ENCODE results near the gene OGFOD2. TPM values are rescaled to one million over a fixed set of nuclear protein-coding genes. Genes with fewer than 3 reads are reported as not detected.
A peak's percentile ranks its signal among the peaks of the same experiment; 100 is the strongest.

The OGFOD2 gene
- polyA plus RNA-seq, 1 donor = 22.2 TPM

DNA sequence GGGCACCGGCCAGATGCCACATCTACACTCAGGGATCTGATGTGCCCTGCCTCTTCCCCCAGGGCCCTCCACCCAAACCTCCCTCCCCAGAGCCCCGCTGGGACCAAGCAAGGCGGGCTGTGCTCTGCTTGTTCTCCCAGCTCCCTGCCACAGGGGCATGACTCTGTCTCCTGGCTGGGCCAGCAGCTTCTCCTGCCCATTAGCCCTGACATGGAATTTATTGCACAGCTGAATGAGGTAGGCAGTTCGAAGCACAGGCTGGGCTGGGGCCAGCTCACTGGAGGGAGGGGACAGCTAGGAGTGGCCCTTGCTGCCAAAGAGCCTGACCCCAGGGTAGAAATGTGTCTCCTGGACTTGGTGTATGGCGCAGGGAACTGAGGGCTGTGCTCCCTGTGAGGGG is 47.8 kb downstream of the OGFOD2 start:
- Histone ChIP-seq H3K4me1 (ENCODE audit: control insufficient read depth, insufficient read depth, low read length) (peaks cover 30% of the 10 kb centered on the region), H3K27me3 (ENCODE audit: control insufficient read depth, insufficient read depth, low read length) (no peaks in the 10 kb centered on the region), H3K9me3 (ENCODE audit: control insufficient read depth, low read depth, low read length) (no peaks in the 10 kb centered on the region), H3K27ac (ENCODE audit: low read length) (no peak overlapping the region), H3K4me3 (ENCODE audit: low read length) (no peak overlapping the region), H3K36me3 (ENCODE audit: control insufficient read depth, insufficient read depth, low read length) (peaks cover 5% of the 10 kb centered on the region)
- WGBS (ENCODE audit: insufficient coverage, low lambda C conversion rate) = no CpG with 5 or more reads among the region's 5 CpGs
- DNase-seq = no peak

DNA sequence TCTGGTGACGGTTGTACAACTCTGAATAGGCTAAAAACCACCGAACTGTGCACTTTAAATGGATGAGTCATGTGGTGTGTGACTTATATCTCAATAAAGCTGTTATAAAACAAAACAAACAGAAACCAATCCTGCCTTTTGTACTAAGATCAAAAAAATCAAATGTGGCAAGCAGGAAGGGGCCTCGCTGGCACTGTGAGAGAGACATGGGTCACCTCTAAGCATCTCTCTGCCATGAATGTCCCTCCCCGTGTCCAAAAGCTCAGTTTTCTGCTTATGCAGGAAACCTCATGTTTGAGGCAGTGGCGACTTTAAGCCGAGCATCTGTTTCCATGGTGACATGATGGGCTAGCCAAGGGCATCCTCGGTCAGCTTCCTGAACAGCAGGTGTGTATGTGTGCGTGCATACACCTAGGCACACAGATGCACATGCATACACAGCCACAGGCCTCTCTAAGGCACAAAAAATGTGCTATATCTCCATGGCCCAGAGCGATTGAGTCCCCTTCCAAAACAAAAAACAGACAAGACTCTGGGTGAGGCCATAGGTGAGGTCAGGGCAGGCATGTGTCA is 49.9 kb downstream of the OGFOD2 start:
- peak in 1 of 2 donors; percentile 48 for DNase-seq
- Histone ChIP-seq H3K36me3 (ENCODE audit: control insufficient read depth, insufficient read depth, low read length) (peaks cover 5% of the 10 kb centered on the region), H3K4me3 (ENCODE audit: low read length) (no peak overlapping the region), H3K4me1 (ENCODE audit: control insufficient read depth, insufficient read depth, low read length) (peaks cover 13% of the 10 kb centered on the region), H3K27me3 (ENCODE audit: control insufficient read depth, insufficient read depth, low read length) (no peaks in the 10 kb centered on the region), H3K27ac (ENCODE audit: low read length) (no peak overlapping the region), H3K9me3 (ENCODE audit: control insufficient read depth, low read depth, low read length) (no peaks in the 10 kb centered on the region)
- WGBS (ENCODE audit: insufficient coverage, low lambda C conversion rate) = 47% methylated on average over 4 of the region's 9 CpGs

DNA sequence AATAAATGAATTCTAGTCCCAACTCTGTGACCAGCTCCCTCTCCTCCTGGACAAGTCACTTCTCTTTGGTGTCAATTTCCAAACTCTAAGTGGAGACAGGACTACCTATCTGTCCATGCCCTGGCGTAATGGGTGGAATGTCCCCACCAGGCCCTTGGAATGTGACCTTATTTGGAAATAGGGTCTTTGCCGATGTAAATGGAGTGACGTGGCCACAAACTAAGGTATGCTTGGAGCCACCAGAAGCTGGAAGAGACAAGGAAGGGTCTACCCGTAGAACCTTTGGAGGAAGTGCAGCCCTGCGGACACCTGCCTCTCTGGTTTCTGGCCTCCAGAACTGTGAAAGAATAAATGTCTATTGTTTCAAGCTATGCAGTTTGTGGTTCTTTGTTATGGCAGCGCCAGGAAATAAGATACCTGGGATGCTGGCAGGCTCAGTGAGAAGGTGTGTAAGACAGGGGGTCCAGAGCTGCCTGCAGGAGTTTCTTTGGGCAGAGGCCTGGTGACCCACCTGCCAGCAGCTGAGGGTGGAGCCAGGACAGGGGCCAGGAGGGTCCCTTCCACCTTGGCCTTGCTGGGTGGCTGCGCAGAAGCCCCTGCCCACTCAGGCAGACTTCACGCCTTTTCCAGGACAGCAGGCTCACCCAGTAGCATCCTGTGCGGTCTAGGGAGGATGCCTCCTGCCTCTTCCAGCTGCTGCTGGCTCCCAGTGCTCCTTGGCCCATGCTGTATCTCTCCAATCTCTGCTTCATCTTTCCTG is 51.2 kb downstream of the OGFOD2 start:
- Histone ChIP-seq H3K36me3 (ENCODE audit: control insufficient read depth, insufficient read depth, low read length) (peaks cover 5% of the 10 kb centered on the region), H3K27me3 (ENCODE audit: control insufficient read depth, insufficient read depth, low read length) (no peaks in the 10 kb centered on the region), H3K9me3 (ENCODE audit: control insufficient read depth, low read depth, low read length) (no peaks in the 10 kb centered on the region), H3K4me3 (ENCODE audit: low read length) (no peak overlapping the region), H3K27ac (ENCODE audit: low read length) (no peak overlapping the region), H3K4me1 (ENCODE audit: control insufficient read depth, insufficient read depth, low read length) (no peaks in the 10 kb centered on the region)
- no peak for DNase-seq
- no CpG with 5 or more reads among the region's 9 CpGs for WGBS (ENCODE audit: insufficient coverage, low lambda C conversion rate)

DNA sequence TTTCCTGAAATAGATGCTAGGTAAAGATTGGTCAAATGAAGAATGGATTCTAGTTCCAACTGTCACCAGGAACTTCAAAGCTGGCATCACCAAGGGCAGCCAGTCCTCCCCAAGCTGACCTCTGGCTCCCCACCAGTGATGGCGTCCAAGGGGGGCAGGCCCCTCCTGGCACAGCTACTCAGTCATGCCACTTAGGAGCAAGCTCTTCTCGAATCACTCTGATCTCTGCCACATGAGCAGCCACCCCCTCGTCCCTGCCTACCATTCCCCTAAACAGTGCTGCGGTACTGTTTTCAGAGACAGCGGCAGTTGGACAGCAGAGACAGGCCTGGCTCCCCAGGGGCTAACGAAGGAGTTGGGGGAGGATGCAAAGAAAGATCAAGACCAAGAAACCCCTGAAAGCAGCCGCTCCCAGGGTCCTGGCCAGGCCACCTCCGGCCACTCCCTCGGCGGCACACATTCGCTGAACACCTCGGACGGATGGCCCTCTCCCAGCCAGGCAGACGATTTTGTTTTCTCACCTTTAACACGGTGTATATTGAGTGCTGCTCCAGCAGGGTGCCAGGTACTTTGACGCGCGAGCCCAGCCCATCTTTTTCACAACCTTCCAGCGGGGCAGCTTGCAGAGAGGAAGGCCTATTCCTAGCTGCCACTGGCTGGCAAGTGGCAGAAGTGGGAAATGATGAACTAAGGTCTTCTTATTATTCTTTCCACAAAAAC is 52.8 kb downstream of the OGFOD2 start:
- H3K9me3 ChIP-seq (ENCODE audit: control insufficient read depth, low read depth, low read length) = no peaks in the 10 kb centered on the region
- H3K27ac ChIP-seq (ENCODE audit: low read length) = no peak overlapping the region
- no peaks in the 10 kb centered on the region for H3K27me3 ChIP-seq (ENCODE audit: control insufficient read depth, insufficient read depth, low read length)
- DNase-seq = no peak
- H3K4me1 ChIP-seq (ENCODE audit: control insufficient read depth, insufficient read depth, low read length) = no peaks in the 10 kb centered on the region
- WGBS (ENCODE audit: insufficient coverage, low lambda C conversion rate) = no CpG with 5 or more reads among the region's 19 CpGs
- peaks cover 12% of the 10 kb centered on the region for H3K36me3 ChIP-seq (ENCODE audit: control insufficient read depth, insufficient read depth, low read length)
- H3K4me3 ChIP-seq (ENCODE audit: low read length) = no peak overlapping the region

DNA sequence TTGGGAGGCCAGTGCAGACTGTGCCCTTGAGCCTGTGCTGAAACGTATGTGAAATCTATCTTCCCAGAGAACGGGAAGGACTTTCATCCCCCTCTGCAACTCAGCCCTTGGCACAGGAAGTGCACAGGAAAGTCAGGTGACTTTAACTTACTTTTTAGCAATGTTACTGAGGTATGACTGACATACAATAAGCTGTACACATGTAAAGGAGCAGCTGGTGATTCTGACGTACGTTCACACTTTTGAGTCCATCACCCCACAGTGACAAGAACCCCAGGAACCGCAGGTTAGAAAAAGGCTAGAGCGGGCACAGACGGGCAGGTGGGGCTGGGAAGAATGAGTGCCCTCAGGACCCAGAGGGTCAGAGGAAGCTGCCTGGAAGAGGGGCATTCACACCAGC is 53.4 kb downstream of the OGFOD2 start:
- WGBS (ENCODE audit: insufficient coverage, low lambda C conversion rate) = no CpG with 5 or more reads among the region's 7 CpGs
- Histone ChIP-seq H3K9me3 (ENCODE audit: control insufficient read depth, low read depth, low read length) (no peaks in the 10 kb centered on the region), H3K36me3 (ENCODE audit: control insufficient read depth, insufficient read depth, low read length) (peaks cover 17% of the 10 kb centered on the region), H3K4me1 (ENCODE audit: control insufficient read depth, insufficient read depth, low read length) (no peaks in the 10 kb centered on the region), H3K27ac (ENCODE audit: low read length) (no peak overlapping the region), H3K27me3 (ENCODE audit: control insufficient read depth, insufficient read depth, low read length) (no peaks in the 10 kb centered on the region), H3K4me3 (ENCODE audit: low read length) (no peak overlapping the region)
- peak; percentile 41 to 69 for DNase-seq

DNA sequence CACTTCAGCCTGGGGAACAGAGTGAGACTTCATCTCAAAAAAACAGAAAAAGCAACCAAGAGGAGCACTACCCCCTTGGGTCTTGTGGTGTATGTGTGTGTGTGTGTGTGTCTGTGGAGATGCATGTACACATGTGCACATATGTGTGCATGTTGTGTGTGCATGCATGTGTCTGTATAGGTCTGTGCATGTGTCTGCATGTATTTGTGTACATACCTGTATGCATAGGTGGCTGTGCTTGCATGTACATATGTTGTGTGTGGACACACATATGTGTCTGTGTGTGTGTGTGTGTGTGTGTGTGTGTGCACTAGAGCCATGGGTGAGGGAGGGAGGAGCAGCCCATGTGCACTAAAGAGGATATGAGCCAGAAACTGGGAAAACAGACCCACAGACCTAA is 54.5 kb downstream of the OGFOD2 start:
- Histone ChIP-seq H3K4me3 (ENCODE audit: low read length) (no peak overlapping the region), H3K27me3 (ENCODE audit: control insufficient read depth, insufficient read depth, low read length) (no peaks in the 10 kb centered on the region), H3K9me3 (ENCODE audit: control insufficient read depth, low read depth, low read length) (no peaks in the 10 kb centered on the region), H3K36me3 (ENCODE audit: control insufficient read depth, insufficient read depth, low read length) (peaks cover 18% of the 10 kb centered on the region), H3K27ac (ENCODE audit: low read length) (no peak overlapping the region), H3K4me1 (ENCODE audit: control insufficient read depth, insufficient read depth, low read length) (no peaks in the 10 kb centered on the region)
- DNase-seq = no peak

Other genes with a start within 250 kb of the OGFOD2 start
- 0.46 TPM for gene HCAR1, start 244.4 kb upstream of the OGFOD2 start, polyA plus RNA-seq
- 59.1 TPM for gene DENR, start 222.4 kb upstream of the OGFOD2 start, polyA plus RNA-seq
- gene CCDC62, start 200.7 kb upstream of the OGFOD2 start, polyA plus RNA-seq = 0.36 TPM
- 41.8 TPM for gene HIP1R, start 139.8 kb upstream of the OGFOD2 start, polyA plus RNA-seq
- 26.5 TPM for gene VPS37B, start 79.1 kb upstream of the OGFOD2 start, polyA plus RNA-seq
- 5.2 TPM for gene ABCB9, start 8.8 kb upstream of the OGFOD2 start, polyA plus RNA-seq
- gene ARL6IP4, start 5.4 kb downstream of the OGFOD2 start, polyA plus RNA-seq = 208 TPM
- gene PITPNM2, start 175.8 kb downstream of the OGFOD2 start, polyA plus RNA-seq = 7.8 TPM

All from large intestine (tissue), 3 donors.